CD4-positive, alpha-beta T cell (primary cell): ENCODE data around the gene ACAD10. TPM values are rescaled to one million over a fixed set of nuclear protein-coding genes. Genes with fewer than 3 reads are reported as not detected.

ENCODE experiments used
- ATAC-seq: fragments of 200-7000 bp; cut with Tn5 transposase; one replicate; pipeline ENCODE4 v1.10.0; 2022; ENCODE audit warnings: mild to moderate bottlenecking; ENCODE audit not compliant: poor library complexity
- CTCF ChIA-PET: fragments of 350-600 bp; sonication (Branson Sonifier 250); formaldehyde crosslinking; loops from one replicate; lab custom pipeline; 2021; ENCODE audit warnings: antibody characterized with exemption, inconsistent platforms; lab: Charles Lee
- POLR2A ChIA-PET: fragments of 350-600 bp; sonication (Branson Sonifier 250); formaldehyde crosslinking; loops from one replicate; lab custom pipeline; 2021; ENCODE audit warnings: antibody characterized with exemption, inconsistent platforms; lab: Charles Lee
- DNase-seq, 14 experiments: peaks; one replicate each; pipeline ENCODE4 v3.0.0-alpha.2; 2013 to 2020; ENCODE audit warnings: mixed read lengths in 2 of 14
- H3K27ac ChIP-seq, 2 donors: one replicate each; pipeline versions ENCODE4 v1.5.1 to v1.7.0; 2013; ENCODE audit warnings: low read length in 2 of 2, low read depth in 1 of 2, mild to moderate bottlenecking in 1 of 2
- H3K27me3 ChIP-seq, 2 experiments: 1 replicate in 1 of 2; 2 replicates in 1 of 2; pipeline versions ENCODE4 v1.6.1 to v1.7.0; 2013; ENCODE audit warnings: low read length in 2 of 2, control low read depth in 1 of 2, mild to moderate bottlenecking in 1 of 2, moderate library complexity in 1 of 2; ENCODE audit not compliant: insufficient read depth in 2 of 2, control insufficient read depth in 1 of 2
- H3K36me3 ChIP-seq: one replicate; pipeline ENCODE4 v1.6.1; 2013; ENCODE audit warnings: low read length, control low read depth; ENCODE audit not compliant: insufficient read depth
- H3K4me1 ChIP-seq: one replicate; pipeline ENCODE4 v1.6.1; 2013; ENCODE audit warnings: low read length, control low read depth; ENCODE audit not compliant: insufficient read depth
- H3K4me3 ChIP-seq: one replicate; pipeline ENCODE4 v1.5.1; 2013; ENCODE audit warnings: mild to moderate bottlenecking, low read length, moderate library complexity
- H3K9me3 ChIP-seq, 2 experiments: 1 replicate in 1 of 2; 2 replicates in 1 of 2; pipeline versions ENCODE4 v1.6.1 to v1.7.0; 2013; ENCODE audit warnings: low read length in 2 of 2, mild to moderate bottlenecking in 2 of 2, control low read depth in 1 of 2, moderate library complexity in 1 of 2; ENCODE audit not compliant: control insufficient read depth in 1 of 2, insufficient read depth in 1 of 2
- H3K27ac Mint-ChIP-seq: one replicate; pipeline ENCODE4 v1.8.0; 2020; ENCODE audit warnings: mixed read lengths
- H3K27me3 Mint-ChIP-seq: one replicate; pipeline ENCODE4 v1.8.0; 2021; ENCODE audit warnings: mixed read lengths
- H3K36me3 Mint-ChIP-seq: one replicate; pipeline ENCODE4 v1.8.0; 2021; ENCODE audit warnings: low read depth, mixed read lengths
- H3K4me1 Mint-ChIP-seq: one replicate; pipeline ENCODE4 v1.8.0; 2021; ENCODE audit warnings: low read depth, mixed read lengths
- H3K4me3 Mint-ChIP-seq: one replicate; pipeline ENCODE4 v1.8.0; 2020; ENCODE audit warnings: mild to moderate bottlenecking, mixed read lengths
- H3K9me3 Mint-ChIP-seq: one replicate; pipeline ENCODE4 v1.8.0; 2020; ENCODE audit warnings: mixed read lengths
- CTCF ChIP-seq: fragments of 200-600 bp; IDR thresholded peaks from one replicate; pipeline ENCODE4 v1.8.0; 2022; ENCODE audit warnings: antibody characterized with exemption, mild to moderate bottlenecking
- intact Hi-C, 2 experiments: fragments of 100-400 bp; cut with DNase I in 1 of 2; cut with micrococcal nuclease in 1 of 2; formaldehyde crosslinking; loops; one replicate each; pipeline versions ENCODE4 v1.15.1 to v1.9.0; 2023 to 2025; cut with DNase I, micrococcal nuclease
- total RNA-seq, 174 experiments: library from RNA in 2 of 174; stranded (reverse) in 2 of 174; gene quantifications; one replicate each; pipeline ENCODE4 v1.2.3 and lab custom pipeline; 2021 to 2026

The ACAD10 gene
- total RNA-seq, 2 experiments from 2014 or later, result 15.8 to 17.4 TPM

- no peak overlapping the region for H3K27ac ChIP-seq
- Mint-ChIP-seq H3K4me3 (no peak overlapping the region), H3K27me3 (no peaks in the 10 kb centered on the region), H3K9me3 (no peaks in the 10 kb centered on the region), H3K4me1 (no peaks in the 10 kb centered on the region), H3K27ac (no peak overlapping the region), H3K36me3 (peaks cover 57% of the 10 kb centered on the region)
- POLR2A ChIA-PET, result no interaction called here
- intact Hi-C loops, result no loop called here
- TF ChIP-seq CTCF, result no peak
- H3K4me1 ChIP-seq, result no peaks in the 10 kb centered on the region
- no peak for ATAC-seq
- H3K4me3 ChIP-seq, result no peak overlapping the region
- CTCF ChIA-PET, result interaction anchor here (0.5 to 0.6 kb wide), 2 partner anchors 25 to 28 kb away, joined by 3 read pairs; no protein-coding TSS in a partner anchor
- DNase-seq, result no peak
- no peaks in the 10 kb centered on the region for H3K9me3 ChIP-seq
- peaks cover 40% of the 10 kb centered on the region for H3K36me3 ChIP-seq
- no peaks in the 10 kb centered on the region for H3K27me3 ChIP-seq
Measured at GRCh38 chr12:111745211-111745610, 59.4 kb downstream of the ACAD10 start.

- Histone ChIP-seq H3K36me3 (peaks cover 47% of the 10 kb centered on the region), H3K27ac (no peak overlapping the region), H3K4me3 (no peak overlapping the region), H3K27me3 (no peaks in the 10 kb centered on the region), H3K9me3 (no peaks in the 10 kb centered on the region), H3K4me1 (no peaks in the 10 kb centered on the region)
- DNase-seq (no peak), ATAC-seq (no peak)
- no peak overlapping the region for H3K27ac Mint-ChIP-seq
- POLR2A ChIA-PET, result no interaction called here
- CTCF ChIA-PET, result no interaction called here
- H3K9me3 Mint-ChIP-seq, result no peaks in the 10 kb centered on the region
- no peaks in the 10 kb centered on the region for H3K27me3 Mint-ChIP-seq
- H3K36me3 Mint-ChIP-seq, result peaks cover 61% of the 10 kb centered on the region
- H3K4me3 Mint-ChIP-seq, result no peak overlapping the region
- TF ChIP-seq CTCF, result no peak
- intact Hi-C loops, result no loop called here
- no peaks in the 10 kb centered on the region for H3K4me1 Mint-ChIP-seq
Measured at GRCh38 chr12:111747333-111747732, 61.5 kb downstream of the ACAD10 start.

- no peak for TF ChIP-seq CTCF
- H3K27ac Mint-ChIP-seq, result no peak overlapping the region
- intact Hi-C loops, result no loop called here
- H3K27me3 Mint-ChIP-seq, result no peaks in the 10 kb centered on the region
- POLR2A ChIA-PET, result no interaction called here
- H3K9me3 Mint-ChIP-seq, result no peaks in the 10 kb centered on the region
- H3K4me3 Mint-ChIP-seq, result no peak overlapping the region
- Histone ChIP-seq H3K27ac (no peak overlapping the region), H3K36me3 (peaks cover 47% of the 10 kb centered on the region), H3K4me1 (no peaks in the 10 kb centered on the region), H3K4me3 (no peak overlapping the region), H3K9me3 (no peaks in the 10 kb centered on the region), H3K27me3 (no peaks in the 10 kb centered on the region)
- DNase-seq, result no peak
- ATAC-seq, result no peak
- no peaks in the 10 kb centered on the region for H3K4me1 Mint-ChIP-seq
- CTCF ChIA-PET, result no interaction called here
- peaks cover 63% of the 10 kb centered on the region for H3K36me3 Mint-ChIP-seq
Measured at GRCh38 chr12:111748151-111748672, 62.4 kb downstream of the ACAD10 start.
